ENCODE data around the gene ASF1B.

GRCh38 chr19:14090509-14091080 is 45.8 kb downstream of the ASF1B start, which contains the start of gene SAMD1:
- TF ChIP-seq, protein P1, sequence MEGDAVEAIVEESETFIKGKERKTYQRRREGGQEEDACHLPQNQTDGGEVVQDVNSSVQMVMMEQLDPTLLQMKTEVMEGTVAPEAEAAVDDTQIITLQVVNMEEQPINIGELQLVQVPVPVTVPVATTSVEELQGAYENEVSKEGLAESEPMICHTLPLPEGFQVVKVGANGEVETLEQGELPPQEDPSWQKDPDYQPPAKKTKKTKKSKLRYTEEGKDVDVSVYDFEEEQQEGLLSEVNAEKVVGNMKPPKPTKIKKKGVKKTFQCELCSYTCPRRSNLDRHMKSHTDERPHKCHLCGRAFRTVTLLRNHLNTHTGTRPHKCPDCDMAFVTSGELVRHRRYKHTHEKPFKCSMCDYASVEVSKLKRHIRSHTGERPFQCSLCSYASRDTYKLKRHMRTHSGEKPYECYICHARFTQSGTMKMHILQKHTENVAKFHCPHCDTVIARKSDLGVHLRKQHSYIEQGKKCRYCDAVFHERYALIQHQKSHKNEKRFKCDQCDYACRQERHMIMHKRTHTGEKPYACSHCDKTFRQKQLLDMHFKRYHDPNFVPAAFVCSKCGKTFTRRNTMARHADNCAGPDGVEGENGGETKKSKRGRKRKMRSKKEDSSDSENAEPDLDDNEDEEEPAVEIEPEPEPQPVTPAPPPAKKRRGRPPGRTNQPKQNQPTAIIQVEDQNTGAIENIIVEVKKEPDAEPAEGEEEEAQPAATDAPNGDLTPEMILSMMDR (IDR thresholded peaks at IDR 0.05; ENCODE audit: low read depth, low read length, poor library complexity, severe bottlenecking) = no peak
- no peak for TF ChIP-seq EZH2phosphoT487 (IDR thresholded peaks at IDR 0.05; ENCODE audit: borderline replicate concordance, low read length)

All from DOHH2 (cell line).